ENCODE measurements around the gene TGFBR2.

TGFBR2 gene

GRCh38 chr3:30673425-30674341, 67.3 kb downstream of the TGFBR2 start:
- no peak for DNase-seq (ENCODE audit: low spot score)

DNA sequence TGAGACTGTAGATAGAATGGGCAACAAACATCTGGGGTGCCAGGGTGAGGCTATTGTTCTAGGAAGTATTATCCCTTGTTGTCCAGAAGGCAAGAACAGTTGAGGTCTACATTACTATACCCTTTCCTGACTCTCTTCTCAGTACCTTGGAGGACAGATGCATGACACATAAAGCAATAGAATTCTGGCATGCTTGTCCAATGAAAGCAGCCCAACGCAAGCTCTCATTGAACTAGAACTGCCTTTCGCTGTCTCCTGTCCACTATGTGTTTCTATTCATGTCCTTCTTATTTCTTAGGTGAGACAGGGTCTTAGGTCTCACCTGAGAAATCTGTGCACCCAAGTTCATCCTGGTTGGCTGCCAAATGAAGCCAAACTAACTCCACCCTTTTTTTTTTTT, 68.6 kb downstream of the TGFBR2 start:
- DNase-seq (ENCODE audit: low spot score) = no peak

DNA sequence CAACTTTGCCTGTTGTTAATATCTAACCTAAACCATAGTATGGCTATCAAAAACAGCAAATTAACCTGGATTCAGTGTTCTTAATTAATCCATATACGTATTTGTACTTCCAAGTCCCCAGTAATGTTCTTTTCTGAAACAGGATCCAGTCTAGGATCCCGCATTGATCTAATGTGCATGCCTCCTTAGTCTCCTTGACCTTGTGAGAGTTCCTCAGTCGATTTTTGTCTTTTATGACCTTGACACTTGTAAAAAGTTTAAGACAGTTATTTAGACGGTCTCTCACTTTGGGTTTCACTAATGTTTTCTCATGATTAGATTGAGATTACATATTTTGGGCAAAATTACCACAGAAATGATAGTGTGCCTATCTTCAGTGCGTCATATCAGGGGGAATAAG, 69.4 kb downstream of the TGFBR2 start:
- DNase-seq (ENCODE audit: low spot score) = no peak

DNA sequence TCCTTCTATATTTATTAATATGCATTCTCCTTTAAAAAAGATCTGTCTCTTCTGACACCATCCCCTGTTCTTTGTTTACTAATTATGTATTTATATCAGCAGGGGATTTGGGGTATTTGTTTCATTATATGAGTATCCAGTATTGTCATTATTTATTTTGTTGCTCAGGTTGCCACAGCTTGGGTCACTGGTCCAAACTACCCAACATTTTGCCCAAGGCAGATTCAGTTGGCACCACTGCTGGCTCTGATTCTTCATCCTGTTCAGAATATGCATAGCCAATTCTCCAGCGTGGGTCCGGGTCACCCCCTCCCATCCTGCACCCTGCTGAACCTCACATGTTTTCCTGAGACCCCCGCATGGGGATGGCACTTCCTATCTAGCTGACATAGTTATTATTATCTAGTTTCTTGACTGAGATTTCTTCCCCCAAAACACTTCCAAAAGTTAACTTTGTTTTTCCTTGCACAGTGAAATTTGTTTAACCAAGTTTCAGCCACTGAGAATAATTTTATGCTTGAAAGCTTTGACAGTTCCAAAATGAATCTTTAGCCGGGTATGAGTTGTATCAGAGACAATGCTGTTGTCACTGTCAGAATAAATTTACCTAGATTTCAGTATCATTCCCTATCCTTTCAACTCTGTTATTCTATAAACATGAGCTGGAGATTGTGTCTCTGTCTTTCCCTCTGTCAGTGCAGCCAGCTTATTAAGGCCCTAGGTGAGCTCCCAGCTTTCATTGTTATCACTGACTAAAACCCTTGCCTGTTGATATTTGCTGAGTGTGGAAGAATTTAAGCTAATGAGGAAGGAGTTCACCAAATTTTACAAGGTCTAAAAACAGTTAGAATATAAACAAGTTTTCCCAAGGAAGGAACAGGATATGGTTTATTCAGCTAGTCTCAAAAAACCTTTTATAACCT, 70.3 kb downstream of the TGFBR2 start:
- DNase-seq (ENCODE audit: low spot score) = no peak

- no peak for DNase-seq (ENCODE audit: low spot score)
These were observed 70.9 kb downstream of the TGFBR2 start for GRCh38 chr3:30677347-30677685.

- no peak for DNase-seq (ENCODE audit: low spot score)
These were observed 72.6 kb downstream of the TGFBR2 start for GRCh38 chr3:30679045-30679444.

DNA sequence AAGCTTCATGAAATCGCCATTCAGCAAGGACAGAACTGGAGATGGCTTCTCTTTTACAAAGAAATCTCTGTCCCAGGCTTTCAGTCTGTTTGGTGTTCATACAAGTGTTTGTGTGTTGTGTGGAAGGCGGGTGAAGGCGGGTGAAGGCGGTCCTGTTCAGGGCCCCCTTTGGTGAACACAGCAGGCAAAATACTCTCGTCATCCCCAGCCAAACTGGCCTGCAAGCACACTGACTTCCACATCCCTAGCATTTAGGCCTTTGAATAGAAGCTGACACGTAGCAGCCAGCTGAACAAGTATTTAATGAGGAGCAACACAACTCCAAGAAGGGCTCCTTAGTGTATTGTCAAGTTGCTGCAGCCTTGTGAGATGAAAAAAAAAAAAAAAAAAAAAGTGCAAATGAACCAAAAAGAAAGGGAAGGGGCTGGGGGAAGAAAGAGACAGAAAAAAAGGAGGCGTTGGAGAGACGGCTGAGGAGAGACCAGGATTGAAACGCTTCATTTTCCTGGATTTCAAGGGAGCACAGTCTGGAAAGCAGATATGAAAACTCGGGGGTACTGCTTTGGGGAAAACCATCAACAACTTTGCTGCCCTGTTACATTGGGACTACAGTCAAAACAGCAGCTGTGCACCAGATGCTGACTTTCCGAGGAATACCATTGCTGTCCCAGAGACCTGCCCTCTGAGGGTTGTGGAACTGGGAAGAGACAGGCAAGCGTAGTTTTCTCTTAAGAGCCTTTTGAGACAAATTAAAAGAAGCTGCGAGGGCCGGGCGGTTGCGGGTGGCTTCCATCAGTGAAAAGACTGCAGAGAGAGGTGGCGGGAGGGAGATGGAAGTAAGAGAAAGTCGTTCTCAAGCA, 74.6 kb downstream of the TGFBR2 start:
- DNase-seq (ENCODE audit: low spot score) = no peak

DNA sequence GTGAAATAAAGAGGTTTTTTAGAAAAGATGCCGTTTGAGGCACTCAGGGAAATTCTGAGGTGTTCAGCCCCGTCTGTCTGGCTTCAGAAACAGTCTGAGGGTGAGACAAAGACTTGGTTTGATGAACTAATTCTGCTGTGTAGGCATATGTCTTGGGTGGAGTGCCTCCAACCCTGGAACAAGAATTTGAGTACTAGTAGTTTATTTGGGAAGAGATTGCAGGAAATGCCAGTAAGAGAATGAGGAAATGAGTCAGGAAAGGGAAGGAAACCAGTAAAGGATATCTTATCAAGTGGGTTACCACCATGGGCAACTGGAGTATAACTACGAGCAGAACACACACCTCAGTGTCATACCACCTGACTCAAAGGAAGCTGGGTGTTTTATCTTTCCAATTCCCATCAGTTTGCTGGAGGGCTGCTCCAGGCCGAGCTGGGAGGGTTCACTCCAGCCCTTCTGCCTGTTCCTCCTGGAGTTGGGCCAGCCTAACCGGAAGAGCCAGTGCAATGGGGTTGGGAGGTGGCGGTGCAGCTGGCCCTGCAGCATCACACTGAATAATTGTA, 75.3 kb downstream of the TGFBR2 start:
- no peak for DNase-seq (ENCODE audit: low spot score)

DNA sequence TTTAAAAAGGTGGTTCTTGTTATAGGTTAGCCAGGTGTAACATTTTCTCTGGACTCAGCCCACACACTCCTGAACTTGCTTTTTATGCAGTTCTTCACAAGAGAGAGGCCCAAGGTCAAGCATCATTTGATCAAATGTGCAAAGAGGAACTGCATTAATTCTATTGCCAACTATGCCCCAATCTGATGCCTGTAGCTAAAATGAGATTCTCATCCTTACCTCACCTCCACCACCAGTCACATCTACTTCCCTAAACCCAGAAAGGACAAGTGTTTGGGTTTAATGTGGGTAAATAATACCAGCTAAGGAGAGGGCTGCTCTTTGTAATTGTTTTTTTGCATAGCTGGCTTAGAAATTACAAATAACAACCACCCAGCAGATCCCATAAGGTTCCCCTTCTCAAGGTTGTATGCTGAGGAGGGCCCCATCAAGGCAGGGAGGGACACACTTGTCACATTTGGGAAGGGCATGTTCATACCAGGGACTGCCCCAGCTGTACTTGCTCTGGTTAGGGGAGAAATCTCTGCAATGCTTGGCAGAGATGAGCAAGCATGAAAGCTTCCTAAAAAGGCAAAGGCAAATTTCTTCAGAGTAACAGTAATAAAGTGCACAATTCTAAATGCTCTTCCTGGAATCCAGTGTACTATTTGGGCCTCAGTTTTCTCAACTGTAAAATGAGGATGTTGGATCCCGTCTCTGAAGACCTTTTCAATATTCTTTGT, 76.2 kb downstream of the TGFBR2 start:
- DNase-seq (ENCODE audit: low spot score) = no peak

- DNase-seq (ENCODE audit: low spot score) = no peak
These were observed 77.4 kb downstream of the TGFBR2 start for GRCh38 chr3:30683769-30684168.

GRCh38 chr3:30684356-30684755, 78.0 kb downstream of the TGFBR2 start:
- DNase-seq (ENCODE audit: low spot score) = no peak

DNA sequence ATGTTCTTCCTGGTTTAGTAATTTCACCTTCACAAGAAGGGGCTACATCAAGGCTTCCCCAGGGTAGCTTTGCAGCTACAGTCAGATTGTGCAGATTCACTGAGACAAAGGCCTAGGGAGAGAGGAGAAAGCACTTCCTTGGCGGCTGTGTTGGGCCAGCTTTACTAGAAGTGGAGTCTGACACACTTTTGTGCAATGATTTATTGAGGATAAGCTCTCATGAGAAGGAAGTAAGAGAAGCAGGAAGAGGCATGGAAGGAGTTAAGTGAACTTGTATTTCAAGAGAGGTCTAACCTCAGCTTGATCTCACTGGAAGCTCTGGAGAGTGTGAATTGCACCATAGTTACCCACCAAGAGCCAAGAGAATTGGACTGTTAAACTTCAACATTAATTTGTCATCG, 78.9 kb downstream of the TGFBR2 start:
- no peak for DNase-seq (ENCODE audit: low spot score)

DNA sequence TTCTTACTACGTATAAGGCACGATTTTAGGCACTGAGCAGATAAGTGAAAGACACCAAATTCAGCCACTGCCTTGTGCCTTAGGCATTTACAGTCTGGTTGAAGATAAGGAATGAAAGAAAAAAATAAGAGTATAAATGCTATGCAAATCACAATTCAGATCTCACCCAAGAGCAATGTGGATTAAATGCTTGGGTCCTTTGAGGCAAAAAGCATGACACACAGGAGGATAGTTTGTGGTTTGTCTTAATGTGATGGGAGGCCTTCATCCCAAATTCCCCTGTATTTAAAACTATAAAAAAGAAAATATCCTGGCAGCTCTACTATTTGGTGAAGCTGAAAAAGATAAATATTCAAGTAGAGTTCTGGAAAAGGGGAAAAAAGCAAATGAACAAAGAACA, 79.8 kb downstream of the TGFBR2 start:
- DNase-seq (ENCODE audit: low spot score) = no peak

- DNase-seq (ENCODE audit: low spot score) = no peak
These were observed 80.4 kb downstream of the TGFBR2 start for GRCh38 chr3:30686799-30687198.

DNA sequence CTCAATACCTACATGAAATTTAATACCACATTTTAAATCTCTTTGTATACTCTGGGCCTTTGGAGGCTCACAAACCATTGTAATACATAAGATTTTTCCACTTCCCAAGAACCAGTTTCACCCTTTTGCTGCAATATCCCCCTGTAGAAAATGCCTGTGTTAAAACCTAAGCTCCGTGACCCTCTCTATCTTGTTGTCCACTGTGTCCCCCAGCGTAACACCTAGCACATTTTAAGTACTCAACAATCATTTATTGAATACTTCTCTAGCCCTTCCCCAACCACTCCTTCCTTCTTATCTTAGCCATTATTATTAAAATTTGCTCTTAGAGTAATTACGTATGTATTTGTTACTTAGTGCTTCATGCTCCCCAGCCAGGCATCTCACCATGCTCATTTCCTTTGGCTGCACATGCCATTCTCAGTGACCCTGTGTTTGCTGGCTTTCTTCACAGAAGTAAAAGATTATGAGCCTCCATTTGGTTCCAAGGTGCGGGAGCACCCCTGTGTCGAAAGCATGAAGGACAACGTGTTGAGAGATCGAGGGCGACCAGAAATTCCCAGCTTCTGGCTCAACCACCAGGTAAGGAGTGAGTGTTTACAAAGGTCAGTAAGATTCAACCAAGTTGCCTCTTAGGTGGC, 81.6 kb downstream of the TGFBR2 start:
- DNase-seq (ENCODE audit: low spot score) = no peak

DNA sequence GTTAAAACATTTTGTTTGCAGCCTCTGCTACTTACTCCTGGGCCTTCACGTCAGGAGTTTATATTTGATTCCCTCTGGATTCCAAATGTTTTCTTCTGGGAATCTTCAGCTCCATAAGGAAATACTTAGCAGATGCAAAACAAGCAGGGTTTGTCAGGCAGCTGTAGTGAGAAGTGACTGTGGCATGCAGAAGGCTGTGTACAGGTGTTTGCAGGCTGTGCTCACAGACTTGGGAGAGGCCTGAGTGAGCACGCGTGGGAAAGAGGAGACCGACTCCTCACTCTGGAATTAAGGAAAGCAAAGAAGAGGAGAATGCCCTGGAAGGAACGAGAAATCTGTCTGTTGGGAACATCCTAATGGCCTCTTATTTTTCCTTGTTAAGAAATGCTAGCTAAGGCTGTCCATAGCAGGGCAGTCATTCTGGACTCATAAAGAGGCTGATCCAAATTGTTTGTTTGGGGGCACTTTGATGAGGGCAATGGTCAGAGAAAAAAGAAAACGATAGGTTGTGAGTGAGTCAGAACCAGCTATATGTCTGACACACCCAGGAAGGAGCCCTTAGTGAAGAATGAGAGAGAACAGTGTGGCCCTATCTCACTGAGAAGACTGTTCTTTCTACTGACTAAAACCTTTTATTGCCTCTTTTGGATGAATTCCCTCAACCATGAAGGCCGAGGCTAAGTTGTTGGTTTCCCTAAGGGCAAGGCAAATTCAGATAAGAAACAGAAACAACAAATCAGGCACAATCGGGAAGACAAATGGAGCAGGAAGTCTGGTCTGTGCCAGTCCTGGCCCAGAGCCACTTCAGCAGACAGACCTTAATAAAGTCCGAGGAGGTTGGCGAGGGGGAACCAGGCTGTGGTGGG, 82.6 kb downstream of the TGFBR2 start:
- DNase-seq (ENCODE audit: low spot score) = no peak

DNA sequence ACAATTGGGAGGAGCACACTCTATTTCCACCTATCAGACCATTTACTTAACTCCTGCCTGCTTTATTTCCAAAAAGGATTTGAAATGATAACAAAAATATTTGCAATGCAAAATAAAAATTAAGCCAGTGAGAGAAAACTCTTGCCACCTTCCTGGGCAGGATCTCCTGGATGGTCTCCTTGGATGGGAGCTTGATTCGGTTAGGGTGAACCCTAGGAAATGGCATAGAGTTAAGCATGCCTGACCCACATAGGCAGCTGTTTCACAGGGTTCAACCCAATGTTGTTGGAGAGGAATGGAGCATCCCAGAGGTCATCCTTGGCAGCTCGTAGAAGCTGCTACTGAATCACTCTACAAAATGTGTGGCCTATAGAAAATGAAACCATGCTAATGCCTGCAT, 83.8 kb downstream of the TGFBR2 start:
- DNase-seq (ENCODE audit: low spot score) = no peak

GRCh38 chr3:30691249-30691880, 85.0 kb downstream of the TGFBR2 start:
- DNase-seq (ENCODE audit: low spot score) = no peak

DNA sequence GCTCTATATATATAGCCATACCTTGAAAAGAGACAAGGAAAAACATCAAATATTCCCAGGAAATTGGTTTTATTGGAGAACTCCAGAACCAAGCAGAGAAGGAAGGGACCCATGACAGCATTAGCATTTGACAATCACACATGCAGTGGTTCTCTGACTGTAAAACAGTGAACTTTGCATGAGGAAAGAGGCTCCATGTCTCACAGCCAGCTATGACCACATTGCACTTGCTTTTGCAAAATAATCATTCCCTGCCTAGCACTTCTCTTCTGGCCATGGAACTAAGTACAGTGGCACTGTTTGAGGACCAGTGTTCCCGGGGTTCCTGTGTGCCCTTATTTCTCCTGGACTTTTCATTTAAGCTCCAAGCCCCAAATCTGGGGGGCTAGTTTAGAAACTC, 85.5 kb downstream of the TGFBR2 start:
- DNase-seq (ENCODE audit: low spot score) = no peak
